ENCODE data around the gene TOX2. TPM values are rescaled to one million over a fixed set of nuclear protein-coding genes. Genes with fewer than 3 reads are reported as not detected.

TOX2 gene
- total and polyA plus RNA-seq, 2 of the 8 experiments (the other 6 are each of a cell fraction or from before 2014, with no cell fraction given): 1.8 to 3.4 TPM

GRCh38 chr20:44066645-44067606 lies 152.3 kb downstream of the TOX2 start:
- H2BK15ac ChIP-seq (ENCODE audit: low read length): no peak overlapping the region
- H2AFZ ChIP-seq (ENCODE audit: low read length): no peak overlapping the region
- no peak overlapping the region for H3K23ac ChIP-seq (ENCODE audit: insufficient read length)
- no peaks in the 10 kb centered on the region for H4K20me1 ChIP-seq (replicated peaks in 1 of 2; ENCODE audit: control insufficient read depth in 1 of 2, insufficient read depth in 2 of 2, low read length in 2 of 2)
- H3K4ac ChIP-seq (replicated peaks; ENCODE audit: insufficient read length, low read depth, low read length): no peak overlapping the region
- no peak overlapping the region for H3K4me3 ChIP-seq (ENCODE audit: extremely low read depth in 1 of 4, insufficient read depth in 2 of 4, low read depth in 3 of 4, low read length in 4 of 4)
- no peak overlapping the region for H2BK20ac ChIP-seq (ENCODE audit: low read length)
- no peak overlapping the region for H3K9ac ChIP-seq (replicated peaks in 1 of 4; ENCODE audit: extremely low read depth in 1 of 4, low read depth in 3 of 4, low read length in 3 of 4)
- no peaks in the 10 kb centered on the region for H3K9me3 ChIP-seq (ENCODE audit: insufficient read depth in 2 of 2, low read depth in 1 of 2, low read length in 1 of 2)
- peaks cover 0 to 4% (median 1%) of the 10 kb centered on the region in 4 experiments; a peak in 3 of 7 replicates for H3K4me1 ChIP-seq (replicated peaks in 1 of 4; ENCODE audit: control insufficient read depth in 3 of 4, insufficient read depth in 4 of 4, low read length in 3 of 4)
- ChIA-PET CTCF (ENCODE audit: partially characterized antibody) (interaction anchor here (0.6 to 2.4 kb wide), 3 partner anchors 8 to 17 kb away, joined by 5 to 13 read pairs (median 5); no protein-coding TSS in a partner anchor), POLR2A (ENCODE audit: partially characterized antibody) (no interaction called here)
- H3K18ac ChIP-seq (ENCODE audit: extremely low read depth, low read length): 0 out of 2 replicates have a peak overlapping the region, but pooled peaks have one; percentile 6
- H4K8ac ChIP-seq (ENCODE audit: extremely low read depth, insufficient read depth, low read length): no peak overlapping the region
- no peak overlapping the region for H3K4me2 ChIP-seq (ENCODE audit: insufficient read depth in 1 of 2, low read depth in 2 of 2, low read length in 2 of 2)
- no peak overlapping the region for H3K14ac ChIP-seq (ENCODE audit: insufficient read length)
- H2BK12ac ChIP-seq (ENCODE audit: low read depth, low read length): no peak overlapping the region
- no peaks in the 10 kb centered on the region for H3K79me2 ChIP-seq (ENCODE audit: control insufficient read depth in 1 of 2, insufficient read depth in 2 of 2, low read length in 2 of 2)
- no peaks in the 10 kb centered on the region for H3K79me1 ChIP-seq (ENCODE audit: low read depth, low read length)
- DNase-seq (ENCODE audit: low read depth in 1 of 2, low spot score in 2 of 2) (peak in 1 of 2 experiments; percentile 37), FAIRE-seq (no peak)
- H3K27ac ChIP-seq (ENCODE audit: low read depth, low read length): no peak overlapping the region
- H3K36me3 ChIP-seq (ENCODE audit: control insufficient read depth in 2 of 4, insufficient read depth in 4 of 4, low read length in 3 of 4): no peaks in the 10 kb centered on the region
- no peak overlapping the region for H2AK5ac ChIP-seq (ENCODE audit: low read depth, low read length)
- H3K23me2 ChIP-seq (ENCODE audit: low read depth, low read length): no peaks in the 10 kb centered on the region
- no peak overlapping the region for H4K5ac ChIP-seq (ENCODE audit: insufficient read length, low read depth, low read length)
- no peaks in the 10 kb centered on the region; a peak in 1 of 7 replicates for H3K27me3 ChIP-seq (replicated peaks in 1 of 4; ENCODE audit: control insufficient read depth in 3 of 4, extremely low read depth in 1 of 4, insufficient read depth in 3 of 4, low read length in 3 of 4)
- no peak overlapping the region for H4K91ac ChIP-seq (replicated peaks; ENCODE audit: insufficient read length, low read length)
- H3K56ac ChIP-seq (replicated peaks; ENCODE audit: insufficient read length, low read depth, low read length): no peak overlapping the region
- no peak overlapping the region for H2BK120ac ChIP-seq (replicated peaks; ENCODE audit: low read depth, low read length)
- 80% methylated on average over 13 of the region's 15 CpGs; no CpG with 5 or more reads in 1 of the 2 experiments for WGBS, 2 experiments (ENCODE audit: extremely low coverage in 1 of 2, insufficient coverage in 1 of 2, insufficient read length in 1 of 2, insufficient replicate concordance in 2 of 2, low coverage in 1 of 2, low lambda C conversion rate in 2 of 2, missing lambda C conversion rate in 1 of 2)
- H2BK5ac ChIP-seq (ENCODE audit: low read depth, low read length): no peak overlapping the region
- no peak for TF ChIP-seq TAF7 (optimal IDR thresholded peaks at IDR 0.05; ENCODE audit: borderline replicate concordance, low read depth, low read length)
- TF ChIP-seq BACH1 (IDR thresholded peaks at IDR 0.05; ENCODE audit: low read length): no peak
- TF ChIP-seq EP300 (IDR thresholded peaks at IDR 0.05; ENCODE audit: borderline replicate concordance in 1 of 2, low read depth in 2 of 2, low read length in 2 of 2): no peak
- no peak for TF ChIP-seq SP2 (IDR thresholded peaks at IDR 0.05; ENCODE audit: low read length)
- no peak for TF ChIP-seq PHF8 (conservative IDR thresholded peaks at IDR 0.05; ENCODE audit: low read depth, low read length)
- no peak for TF ChIP-seq CBX8 (IDR thresholded peaks at IDR 0.05; ENCODE audit: borderline replicate concordance, low read depth, low read length)
- TF ChIP-seq JUND (IDR thresholded peaks at IDR 0.05; ENCODE audit: low read length): no peak
- no peak for TF ChIP-seq HDAC2 (IDR thresholded peaks at IDR 0.05; ENCODE audit: borderline replicate concordance in 1 of 2, low read depth in 2 of 2, low read length in 2 of 2)
- TF ChIP-seq SAP30 (IDR thresholded peaks at IDR 0.05; ENCODE audit: insufficient read depth, insufficient replicate concordance, low read length): no peak
- no peak for TF ChIP-seq CREB1 (IDR thresholded peaks at IDR 0.05)

All from H1 (cell line).